ENCODE measurements around the gene C12orf42.

The C12orf42 gene

GRCh38 chr12:103518899-103519298 lies 23.1 kb upstream of the C12orf42 start:
- Histone ChIP-seq H3K4me3 (replicated peaks; ENCODE audit: low read depth, low read length) (no peak overlapping the region), H3K27me3 (replicated peaks; ENCODE audit: control insufficient read depth, insufficient read depth, low read length) (no peaks in the 10 kb centered on the region), H3K36me3 (ENCODE audit: control insufficient read depth, insufficient read depth, low read length) (no peaks in the 10 kb centered on the region)
- no peak for DNase-seq (ENCODE audit: extremely low read depth, insufficient read length)
- TF ChIP-seq CTCF (IDR thresholded peaks at IDR 0.05; ENCODE audit: insufficient read depth, low read length, poor library complexity, severe bottlenecking), result no peak

- no peak for TF ChIP-seq CTCF (IDR thresholded peaks at IDR 0.05; ENCODE audit: insufficient read depth, low read length, poor library complexity, severe bottlenecking)
- DNase-seq (ENCODE audit: extremely low read depth, insufficient read length), result no peak
- no peak overlapping the region for H3K4me3 ChIP-seq (replicated peaks; ENCODE audit: low read depth, low read length)
- H3K36me3 ChIP-seq (ENCODE audit: control insufficient read depth, insufficient read depth, low read length), result no peaks in the 10 kb centered on the region
- H3K27me3 ChIP-seq (replicated peaks; ENCODE audit: control insufficient read depth, insufficient read depth, low read length), result no peaks in the 10 kb centered on the region
Measured at GRCh38 chr12:103517161-103517560, 21.4 kb upstream of the C12orf42 start.

- no peak for DNase-seq (ENCODE audit: extremely low read depth, insufficient read length)
- Histone ChIP-seq H3K36me3 (ENCODE audit: control insufficient read depth, insufficient read depth, low read length) (no peaks in the 10 kb centered on the region), H3K4me3 (replicated peaks; ENCODE audit: low read depth, low read length) (no peak overlapping the region), H3K27me3 (replicated peaks; ENCODE audit: control insufficient read depth, insufficient read depth, low read length) (no peaks in the 10 kb centered on the region)
- no peak for TF ChIP-seq CTCF (IDR thresholded peaks at IDR 0.05; ENCODE audit: insufficient read depth, low read length, poor library complexity, severe bottlenecking)
Measured at GRCh38 chr12:103515341-103515740, 19.6 kb upstream of the C12orf42 start.

- no peak for DNase-seq (ENCODE audit: extremely low read depth, insufficient read length)
- H3K4me3 ChIP-seq (replicated peaks; ENCODE audit: low read depth, low read length), result no peak overlapping the region
- TF ChIP-seq CTCF (IDR thresholded peaks at IDR 0.05; ENCODE audit: insufficient read depth, low read length, poor library complexity, severe bottlenecking), result no peak
- H3K36me3 ChIP-seq (ENCODE audit: control insufficient read depth, insufficient read depth, low read length), result no peaks in the 10 kb centered on the region
- no peaks in the 10 kb centered on the region for H3K27me3 ChIP-seq (replicated peaks; ENCODE audit: control insufficient read depth, insufficient read depth, low read length)
Measured at GRCh38 chr12:103513875-103514274, 18.1 kb upstream of the C12orf42 start.

- Histone ChIP-seq H3K4me3 (replicated peaks; ENCODE audit: low read depth, low read length) (no peak overlapping the region), H3K36me3 (ENCODE audit: control insufficient read depth, insufficient read depth, low read length) (no peaks in the 10 kb centered on the region), H3K27me3 (replicated peaks; ENCODE audit: control insufficient read depth, insufficient read depth, low read length) (no peaks in the 10 kb centered on the region)
- TF ChIP-seq CTCF (IDR thresholded peaks at IDR 0.05; ENCODE audit: insufficient read depth, low read length, poor library complexity, severe bottlenecking), result no peak
- DNase-seq (ENCODE audit: extremely low read depth, insufficient read length), result peak; percentile 80
Measured at GRCh38 chr12:103505371-103506236, 9.8 kb upstream of the C12orf42 start.

All from GM06990 (cell line).